ENCODE results near the gene C1QTNF12.

- TF ChIP-seq POLR2A (IDR thresholded peaks at IDR 0.05; ENCODE audit: low read depth), result no peak
- TF ChIP-seq CTCF (IDR thresholded peaks at IDR 0.05), result no peak
Measured at GRCh38 chr1:1278620-1279019, 32.1 kb upstream of the C1QTNF12 start.
